ENCODE measurements around the gene ARPC1A.
"Not testable (repeated sequence)": the region's sequence is repeated elsewhere in the genome, so short reads cannot be mapped to it uniquely, and the experiment has no call there.

ARPC1A gene

DNA sequence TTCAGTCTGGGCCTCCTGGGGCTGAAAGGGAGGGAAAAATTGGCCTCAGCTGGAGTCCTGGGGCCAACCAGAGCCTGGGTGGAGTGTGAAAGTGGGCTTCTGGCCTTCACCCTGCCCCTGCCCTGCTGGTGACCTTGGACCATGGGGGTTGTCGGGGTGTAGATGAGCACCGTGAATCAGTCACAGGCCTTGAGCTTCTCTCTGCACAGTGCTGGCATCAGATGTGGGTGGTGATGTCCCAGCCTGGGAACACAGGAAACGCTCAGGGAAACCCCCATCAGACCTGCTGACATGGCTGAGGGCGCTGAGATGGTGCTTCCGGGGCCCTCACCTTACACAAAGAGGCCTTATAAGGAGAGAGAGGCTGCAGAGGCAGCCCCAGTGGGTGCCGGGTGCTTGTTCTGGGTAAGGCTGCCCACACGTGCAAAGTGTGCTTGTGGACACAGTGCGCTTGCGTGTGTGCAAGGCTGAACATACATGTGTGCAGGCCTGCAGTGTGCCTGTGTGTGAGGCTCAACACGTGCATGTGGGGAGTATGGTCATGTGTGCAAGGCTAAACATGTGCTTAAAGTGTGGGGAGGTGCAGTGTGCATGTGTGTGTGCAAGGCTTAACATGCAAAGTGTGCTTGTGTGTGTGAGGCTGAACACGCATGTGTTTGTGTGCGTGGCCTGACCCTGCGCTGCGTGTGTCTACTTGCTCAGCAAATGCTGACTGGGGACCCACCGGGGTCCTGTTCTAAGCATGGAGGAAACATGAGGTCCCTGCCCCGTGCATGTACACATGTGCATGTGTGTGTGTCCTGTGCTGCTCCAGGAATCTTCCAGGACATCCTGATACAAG, 55.3 kb downstream of the ARPC1A start:
- Mint-ChIP-seq H3K36me3 (peaks cover 15% of the 10 kb centered on the region), H3K4me3 (peak overlapping the region; percentile 80), H3K9me3 (peaks cover 1% of the 10 kb centered on the region), H3K27ac (peak overlapping the region; percentile 92), H3K4me1 (peaks cover 36% of the 10 kb centered on the region), H3K27me3 (no peaks in the 10 kb centered on the region)
- ATAC-seq (ENCODE audit: low read depth) (peak; percentile 79), DNase-seq (ENCODE audit: low spot score in 2 of 2) (peak; percentile 69 to 75)

DNA sequence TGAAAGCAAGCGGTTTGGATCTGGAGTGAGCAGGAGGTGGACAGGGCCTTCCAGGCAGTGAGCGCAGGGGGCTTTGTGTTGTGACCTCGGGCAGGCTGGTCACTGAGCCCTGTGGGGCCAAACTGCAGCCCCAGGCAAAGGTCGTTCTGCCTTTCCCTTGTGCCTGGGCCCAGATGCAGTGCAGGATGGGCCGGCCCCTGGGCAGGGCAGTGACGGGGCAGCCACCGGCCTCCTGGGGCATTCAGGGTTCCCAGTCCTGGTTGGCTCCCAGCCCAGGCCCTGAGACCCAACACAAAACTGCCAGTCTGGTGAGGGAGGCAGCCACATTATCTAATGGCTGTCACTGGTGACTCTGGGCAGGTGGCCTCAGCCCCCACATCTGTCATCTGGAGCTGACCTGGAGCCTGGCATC, 56.0 kb downstream of the ARPC1A start:
- Mint-ChIP-seq H3K4me1 (peaks cover 35% of the 10 kb centered on the region), H3K36me3 (peaks cover 15% of the 10 kb centered on the region), H3K27me3 (no peaks in the 10 kb centered on the region), H3K9me3 (peaks cover 1% of the 10 kb centered on the region), H3K4me3 (peak overlapping the region; percentile 80), H3K27ac (peak overlapping the region; percentile 92)
- no peak for ATAC-seq (ENCODE audit: low read depth)
- DNase-seq (ENCODE audit: low spot score in 2 of 2), result no peak

GRCh38 chr7:99383203-99383602, 57.5 kb downstream of the ARPC1A start:
- peaks cover 13% of the 10 kb centered on the region for H3K36me3 Mint-ChIP-seq
- peak overlapping the region; percentile 39 for H3K4me3 Mint-ChIP-seq
- H3K27ac Mint-ChIP-seq, result peak overlapping the region; percentile 83
- no peaks in the 10 kb centered on the region for H3K9me3 Mint-ChIP-seq
- ATAC-seq (ENCODE audit: low read depth) (no peak), DNase-seq (ENCODE audit: low spot score in 2 of 2) (no peak)
- no peaks in the 10 kb centered on the region for H3K27me3 Mint-ChIP-seq
- H3K4me1 Mint-ChIP-seq, result peaks cover 30% of the 10 kb centered on the region

GRCh38 chr7:99383791-99384370, 58.2 kb downstream of the ARPC1A start:
- no peaks in the 10 kb centered on the region for H3K27me3 Mint-ChIP-seq
- ATAC-seq (ENCODE audit: low read depth) (no peak), DNase-seq (ENCODE audit: low spot score in 2 of 2) (no peak)
- peak overlapping the region; percentile 24 for H3K27ac Mint-ChIP-seq
- H3K36me3 Mint-ChIP-seq, result peaks cover 14% of the 10 kb centered on the region
- H3K4me1 Mint-ChIP-seq, result peaks cover 30% of the 10 kb centered on the region
- no peak overlapping the region for H3K4me3 Mint-ChIP-seq
- H3K9me3 Mint-ChIP-seq, result no peaks in the 10 kb centered on the region

GRCh38 chr7:99384523-99384922, 58.8 kb downstream of the ARPC1A start:
- Mint-ChIP-seq H3K4me1 (peaks cover 24% of the 10 kb centered on the region), H3K36me3 (peaks cover 10% of the 10 kb centered on the region), H3K9me3 (no peaks in the 10 kb centered on the region), H3K27ac (peak overlapping the region; percentile 24), H3K4me3 (no peak overlapping the region), H3K27me3 (no peaks in the 10 kb centered on the region)
- no peak for DNase-seq (ENCODE audit: low spot score in 2 of 2)
- ATAC-seq (ENCODE audit: low read depth), result no peak

GRCh38 chr7:99385564-99385963, 59.9 kb downstream of the ARPC1A start:
- no peak for ATAC-seq (ENCODE audit: low read depth)
- no peak overlapping the region for H3K4me3 Mint-ChIP-seq
- H3K9me3 Mint-ChIP-seq, result no peaks in the 10 kb centered on the region
- no peak overlapping the region for H3K27ac Mint-ChIP-seq
- H3K4me1 Mint-ChIP-seq, result peaks cover 17% of the 10 kb centered on the region
- no peak for DNase-seq (ENCODE audit: low spot score in 2 of 2)
- peaks cover 10% of the 10 kb centered on the region for H3K36me3 Mint-ChIP-seq
- no peaks in the 10 kb centered on the region for H3K27me3 Mint-ChIP-seq

- no peak overlapping the region for H3K4me3 Mint-ChIP-seq
- no peaks in the 10 kb centered on the region for H3K27me3 Mint-ChIP-seq
- no peak overlapping the region for H3K27ac Mint-ChIP-seq
- DNase-seq (ENCODE audit: low spot score in 2 of 2) (no peak), ATAC-seq (ENCODE audit: low read depth) (peak; percentile 58)
- peaks cover 8% of the 10 kb centered on the region for H3K4me1 Mint-ChIP-seq
- H3K9me3 Mint-ChIP-seq, result no peaks in the 10 kb centered on the region
- peaks cover 10% of the 10 kb centered on the region for H3K36me3 Mint-ChIP-seq
Observed at GRCh38 chr7:99386584-99387238, 61.0 kb downstream of the ARPC1A start.

DNA sequence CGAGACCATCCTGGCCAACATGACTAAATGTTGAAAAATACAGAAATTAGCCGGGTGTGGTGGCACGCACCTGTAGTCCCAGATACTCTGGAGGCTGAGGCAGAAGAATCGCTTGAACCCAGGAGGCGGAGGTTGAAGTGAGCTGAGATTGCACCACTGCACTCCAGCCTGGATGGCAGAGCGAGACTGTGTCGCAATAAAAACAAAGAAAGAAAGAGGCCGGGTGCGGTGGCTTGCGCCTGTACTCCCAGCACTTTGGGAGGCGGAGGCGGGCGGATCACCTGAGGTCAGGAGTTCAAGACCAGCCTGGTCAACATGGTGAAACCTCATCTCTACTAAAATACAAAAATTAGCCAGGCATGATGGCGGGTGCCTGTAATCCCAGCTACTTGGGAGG, 61.5 kb downstream of the ARPC1A start:
- not testable (repeated sequence) for DNase-seq (ENCODE audit: low spot score in 2 of 2); H3K27ac Mint-ChIP-seq; H3K4me3 Mint-ChIP-seq; H3K27me3 Mint-ChIP-seq; H3K9me3 Mint-ChIP-seq; ATAC-seq (ENCODE audit: low read depth)
- Mint-ChIP-seq H3K36me3 (peaks cover 12% of the 10 kb centered on the region), H3K4me1 (peaks cover 11% of the 10 kb centered on the region)

DNA sequence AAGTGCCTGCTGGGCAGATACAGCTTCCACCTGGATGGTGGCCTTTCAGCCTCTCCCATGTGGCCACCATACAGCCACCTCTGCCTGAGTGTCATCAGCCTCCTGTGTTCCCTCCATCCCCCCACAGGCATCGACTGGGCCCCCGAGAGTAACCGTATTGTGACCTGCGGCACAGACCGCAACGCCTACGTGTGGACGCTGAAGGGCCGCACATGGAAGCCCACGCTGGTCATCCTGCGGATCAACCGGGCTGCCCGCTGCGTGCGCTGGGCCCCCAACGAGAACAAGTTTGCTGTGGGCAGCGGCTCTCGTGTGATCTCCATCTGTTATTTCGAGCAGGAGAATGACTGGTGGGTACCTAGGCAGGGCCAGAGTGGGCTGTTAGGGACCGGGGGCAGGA, 62.2 kb downstream of the ARPC1A start:
- H3K4me3 Mint-ChIP-seq, result no peak overlapping the region
- H3K4me1 Mint-ChIP-seq, result peaks cover 13% of the 10 kb centered on the region
- H3K27ac Mint-ChIP-seq, result no peak overlapping the region
- no peaks in the 10 kb centered on the region for H3K27me3 Mint-ChIP-seq
- no peaks in the 10 kb centered on the region for H3K9me3 Mint-ChIP-seq
- ATAC-seq (ENCODE audit: low read depth) (no peak), DNase-seq (ENCODE audit: low spot score in 2 of 2) (no peak)
- peaks cover 12% of the 10 kb centered on the region for H3K36me3 Mint-ChIP-seq

- Mint-ChIP-seq H3K27ac (no peak overlapping the region), H3K36me3 (peaks cover 9% of the 10 kb centered on the region), H3K9me3 (no peaks in the 10 kb centered on the region)
Observed at GRCh38 chr7:99389772-99390171, 64.1 kb downstream of the ARPC1A start.

DNA sequence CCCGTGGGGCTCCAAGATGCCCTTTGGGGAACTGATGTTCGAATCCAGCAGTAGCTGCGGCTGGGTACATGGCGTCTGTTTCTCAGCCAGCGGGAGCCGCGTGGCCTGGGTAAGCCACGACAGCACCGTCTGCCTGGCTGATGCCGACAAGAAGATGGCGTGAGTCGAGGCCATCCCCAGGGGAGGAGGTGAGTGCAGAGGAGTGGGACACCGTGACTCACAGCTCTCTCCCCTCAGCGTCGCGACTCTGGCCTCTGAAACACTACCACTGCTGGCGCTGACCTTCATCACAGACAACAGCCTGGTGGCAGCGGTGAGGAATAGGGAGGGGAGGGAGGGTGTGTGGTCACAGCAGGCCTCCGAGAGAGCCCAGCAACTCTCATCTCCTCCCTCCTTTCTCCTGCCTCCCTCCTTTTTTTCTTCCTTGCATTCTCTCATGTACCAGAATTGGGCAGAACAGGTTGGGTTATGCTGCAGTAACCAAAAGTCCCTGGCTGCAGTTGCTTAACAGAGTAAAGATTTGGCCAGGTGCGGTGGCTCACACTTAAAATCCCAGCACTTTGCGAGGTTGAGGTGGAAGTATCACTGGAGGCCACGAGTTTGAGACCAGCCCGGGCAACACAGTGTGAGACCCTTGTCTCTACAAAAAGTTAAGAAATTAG, 65.4 kb downstream of the ARPC1A start:
- H3K4me1 Mint-ChIP-seq, result peaks cover 12% of the 10 kb centered on the region
- no peaks in the 10 kb centered on the region for H3K27me3 Mint-ChIP-seq
- H3K9me3 Mint-ChIP-seq, result no peaks in the 10 kb centered on the region
- no peak for ATAC-seq (ENCODE audit: low read depth)
- H3K36me3 Mint-ChIP-seq, result peaks cover 9% of the 10 kb centered on the region
- H3K27ac Mint-ChIP-seq, result no peak overlapping the region
- H3K4me3 Mint-ChIP-seq, result no peak overlapping the region
- DNase-seq (ENCODE audit: low spot score in 2 of 2), result no peak

More at GRCh38 chr7:99389772-99390171, 64.1 kb downstream of the ARPC1A start:
- H3K27me3 Mint-ChIP-seq, result no peaks in the 10 kb centered on the region
- DNase-seq (ENCODE audit: low spot score in 2 of 2), result no peak
- peaks cover 12% of the 10 kb centered on the region for H3K4me1 Mint-ChIP-seq
- no peak overlapping the region for H3K4me3 Mint-ChIP-seq
- ATAC-seq (ENCODE audit: low read depth), result no peak

DNA sequence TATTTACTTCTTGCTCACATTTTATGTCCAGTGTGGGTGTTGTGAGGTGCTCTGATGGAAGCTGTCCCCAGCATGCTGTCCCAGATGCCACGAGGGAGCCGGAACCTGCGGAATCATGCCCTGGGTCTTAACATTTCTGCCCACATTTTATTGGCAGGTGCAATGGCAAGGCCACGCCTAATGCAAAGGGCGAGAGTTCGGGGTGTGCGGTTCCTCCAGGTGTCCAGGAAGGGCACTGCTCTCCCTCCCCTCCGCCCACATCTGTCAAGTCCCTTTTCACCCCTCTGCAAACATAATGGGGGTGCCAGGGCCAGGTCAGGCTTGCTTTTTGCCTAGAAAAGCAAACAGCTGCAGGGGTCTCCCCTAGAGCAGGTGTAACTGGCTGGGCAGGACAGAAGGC, 66.3 kb downstream of the ARPC1A start:
- DNase-seq (ENCODE audit: low spot score in 2 of 2) (no peak), ATAC-seq (ENCODE audit: low read depth) (no peak)
- Mint-ChIP-seq H3K27ac (no peak overlapping the region), H3K4me1 (peaks cover 12% of the 10 kb centered on the region), H3K4me3 (peak overlapping the region; percentile 37), H3K27me3 (no peaks in the 10 kb centered on the region), H3K36me3 (peaks cover 9% of the 10 kb centered on the region), H3K9me3 (no peaks in the 10 kb centered on the region)

- Mint-ChIP-seq H3K9me3 (no peaks in the 10 kb centered on the region), H3K36me3 (peaks cover 9% of the 10 kb centered on the region), H3K4me1 (peaks cover 14% of the 10 kb centered on the region), H3K27me3 (no peaks in the 10 kb centered on the region), H3K4me3 (peak overlapping the region; percentile 84), H3K27ac (peak overlapping the region; percentile 88)
- ATAC-seq (ENCODE audit: low read depth) (peak; percentile 94), DNase-seq (ENCODE audit: low spot score in 2 of 2) (peak; percentile 79 to 80)
Observed at GRCh38 chr7:99392659-99393354, 67.1 kb downstream of the ARPC1A start.
